Measurements from ENCODE around the gene NANOS1. TPM values are rescaled to one million over a fixed set of nuclear protein-coding genes. Genes with fewer than 3 reads are reported as not detected.

The NANOS1 gene
- total RNA-seq, 6 donors from 2014 or later = 0.69 to 3.0 (median 1.9) TPM; not detected in 2

GRCh38 chr10:119031496-119032059 lies 2.1 kb downstream of the NANOS1 start:
- WGBS, 2 donors = 63 to 76% methylated on average over 7 of the region's 7 CpGs
- Histone ChIP-seq H3K4me3 (no peak overlapping the region), H3K27ac (no peak overlapping the region), H3K9me3 (no peaks in the 10 kb centered on the region), H3K36me3 (peaks cover 16 to 38% (median 24%) of the 10 kb centered on the region in 4 donors), H3K4me1 (peaks cover 9 to 26% (median 16%) of the 10 kb centered on the region in 4 donors), H3K27me3 (no peaks in the 10 kb centered on the region)
- TF ChIP-seq EP300 (IDR thresholded peaks at IDR 0.05) (no peak), CTCF (IDR thresholded peaks at IDR 0.05) (no peak), POLR2AphosphoS5 (IDR thresholded peaks at IDR 0.05) (no peak), POLR2A (IDR thresholded peaks at IDR 0.05) (no peak)
- ATAC-seq (ENCODE audit: low FRiP score in 2 of 2) = no peak
- no peak for DNase-seq

- TF ChIP-seq POLR2AphosphoS5 (IDR thresholded peaks at IDR 0.05) (no peak), CTCF (IDR thresholded peaks at IDR 0.05) (no peak), EP300 (IDR thresholded peaks at IDR 0.05) (no peak), POLR2A (IDR thresholded peaks at IDR 0.05) (no peak)
- H3K27ac ChIP-seq = no peak overlapping the region
- WGBS, 2 donors = 77 to 90% methylated on average over 1 of the region's 1 CpG
Measured at GRCh38 chr10:119039161-119039560, 9.6 kb downstream of the NANOS1 start.

GRCh38 chr10:119041326-119041725 lies 11.8 kb downstream of the NANOS1 start:
- WGBS, 2 donors = 92 to 94% methylated on average over 4 of the region's 4 CpGs
- no peak overlapping the region for H3K27ac ChIP-seq
- H3K27me3 ChIP-seq = no peaks in the 10 kb centered on the region
- peaks cover 0 to 5% (median 0%) of the 10 kb centered on the region in 4 donors for H3K4me1 ChIP-seq
- no peak for TF ChIP-seq CTCF (IDR thresholded peaks at IDR 0.05)
- no peak for TF ChIP-seq EP300 (IDR thresholded peaks at IDR 0.05)
- TF ChIP-seq POLR2AphosphoS5 (IDR thresholded peaks at IDR 0.05) = no peak
- TF ChIP-seq POLR2A (IDR thresholded peaks at IDR 0.05) = no peak
- no peaks in the 10 kb centered on the region for H3K9me3 ChIP-seq
- peaks cover 45 to 100% (median 91%) of the 10 kb centered on the region in 4 donors for H3K36me3 ChIP-seq
- ATAC-seq (ENCODE audit: low FRiP score in 2 of 2) (no peak), DNase-seq (no peak)
- H3K4me3 ChIP-seq = no peak overlapping the region

More at GRCh38 chr10:119039161-119039560, 9.6 kb downstream of the NANOS1 start:
- Histone ChIP-seq H3K27me3 (no peaks in the 10 kb centered on the region), H3K4me3 (no peak overlapping the region), H3K9me3 (no peaks in the 10 kb centered on the region), H3K4me1 (no peaks in the 10 kb centered on the region), H3K36me3 (peaks cover 52 to 96% (median 89%) of the 10 kb centered on the region in 4 donors)
- ATAC-seq (ENCODE audit: low FRiP score in 2 of 2) (no peak), DNase-seq (no peak)

GRCh38 chr10:119042169-119042568 lies 12.7 kb downstream of the NANOS1 start:
- no peak for ATAC-seq (ENCODE audit: low FRiP score in 2 of 2)
- Histone ChIP-seq H3K27ac (no peak overlapping the region), H3K36me3 (peaks cover 37 to 100% (median 89%) of the 10 kb centered on the region in 4 donors), H3K4me3 (no peak overlapping the region), H3K4me1 (peaks cover 0 to 5% (median 0%) of the 10 kb centered on the region in 4 donors), H3K27me3 (no peaks in the 10 kb centered on the region), H3K9me3 (no peaks in the 10 kb centered on the region)
- DNase-seq = peak in 1 of 2 donors; percentile 49
- TF ChIP-seq POLR2A (IDR thresholded peaks at IDR 0.05) (no peak), EP300 (IDR thresholded peaks at IDR 0.05) (no peak), POLR2AphosphoS5 (IDR thresholded peaks at IDR 0.05) (no peak), CTCF (IDR thresholded peaks at IDR 0.05) (no peak)
- WGBS, 2 donors = 92 to 95% methylated on average over 26 of the region's 26 CpGs

GRCh38 chr10:119045561-119045960 lies 16.0 kb downstream of the NANOS1 start:
- Histone ChIP-seq H3K9me3 (no peaks in the 10 kb centered on the region), H3K4me1 (peaks cover 0 to 5% (median 0%) of the 10 kb centered on the region in 4 donors), H3K27ac (no peak overlapping the region), H3K4me3 (no peak overlapping the region), H3K36me3 (peaks cover 50 to 100% (median 83%) of the 10 kb centered on the region in 4 donors), H3K27me3 (no peaks in the 10 kb centered on the region)
- TF ChIP-seq CTCF (IDR thresholded peaks at IDR 0.05) (no peak), POLR2AphosphoS5 (IDR thresholded peaks at IDR 0.05) (no peak), POLR2A (IDR thresholded peaks at IDR 0.05) (no peak), EP300 (IDR thresholded peaks at IDR 0.05) (no peak)
- no peak for ATAC-seq (ENCODE audit: low FRiP score in 2 of 2)
- DNase-seq = no peak
- WGBS, 2 donors = 84 to 86% methylated on average over 7 of the region's 7 CpGs

Measured in upper lobe of left lung (tissue), 6 donors.